Measurements from ENCODE around the gene KLHL26. TPM values are rescaled to one million over a fixed set of nuclear protein-coding genes. Genes with fewer than 3 reads are reported as not detected.

KLHL26 gene
- total and polyA plus RNA-seq, 2 of the 13 experiments (the other 11 are each of a cell fraction or from before 2014, with no cell fraction given), result 1.5 to 1.7 TPM

GRCh38 chr19:18605546-18606280 is 31.1 kb upstream of the KLHL26 start (continued):
- TF ChIP-seq ASH2L (IDR thresholded peaks at IDR 0.05; ENCODE audit: insufficient read length, low read depth, low read length), result peak; percentile 48
- no peak for TF ChIP-seq NFAT5 (CRISPR knock-in tag; IDR thresholded peaks at IDR 0.05)
- no peak for TF ChIP-seq ZBTB8A (CRISPR knock-in tag; IDR thresholded peaks at IDR 0.05; ENCODE audit: borderline replicate concordance, low read depth)
- TF ChIP-seq ARNTL (CRISPR knock-in tag; IDR thresholded peaks at IDR 0.05), result peak; percentile 36; the same call in 1 of the 2 replicates
- no peak for TF ChIP-seq PCBP1 (IDR thresholded peaks at IDR 0.05; ENCODE audit: borderline replicate concordance, low read depth, low read length)
- TF ChIP-seq ZNF34 (CRISPR knock-in tag; IDR thresholded peaks at IDR 0.05; ENCODE audit: borderline replicate concordance), result no peak
- TF ChIP-seq MIXL1 (CRISPR knock-in tag; IDR thresholded peaks at IDR 0.05), result no peak
- no peak for TF ChIP-seq ZNF562 (CRISPR knock-in tag; IDR thresholded peaks at IDR 0.05; ENCODE audit: borderline replicate concordance)
- no peak for TF ChIP-seq ZNF18 (CRISPR knock-in tag; IDR thresholded peaks at IDR 0.05; ENCODE audit: insufficient replicate concordance)
- no peak for TF ChIP-seq SNAI1 (CRISPR knock-in tag; IDR thresholded peaks at IDR 0.05; ENCODE audit: borderline replicate concordance)
- TF ChIP-seq HMGXB4 (CRISPR knock-in tag; IDR thresholded peaks at IDR 0.05; ENCODE audit: borderline replicate concordance in 1 of 2, low read depth in 1 of 2), result peak in 1 of 2 experiments; percentile 48; a peak in 1 of 4 replicates
- no peak for TF ChIP-seq ZNF564 (CRISPR knock-in tag; IDR thresholded peaks at IDR 0.05)
- TF ChIP-seq FOXK1 (CRISPR knock-in tag; IDR thresholded peaks at IDR 0.05; ENCODE audit: borderline replicate concordance, low read depth), result no peak
- TF ChIP-seq CREB3 (CRISPR knock-in tag; IDR thresholded peaks at IDR 0.05), result no peak
- TF ChIP-seq SIN3A (IDR thresholded peaks at IDR 0.05; ENCODE audit: borderline replicate concordance, low read depth, low read length), result no peak
- peak in 1 of 2 experiments; percentile 68; a peak in 2 of 4 replicates for TF ChIP-seq POLR2A (IDR thresholded peaks at IDR 0.05; ENCODE audit: insufficient read depth in 1 of 2, low read depth in 2 of 2, low read length in 2 of 2)
- TF ChIP-seq PBX2 (CRISPR knock-in tag; IDR thresholded peaks at IDR 0.05), result no peak
